ENCODE measurements around the gene PRELID2.
A peak's percentile ranks its signal among the peaks of the same experiment; 100 is the strongest.
"Not testable (repeated sequence)": the region's sequence is repeated elsewhere in the genome, so short reads cannot be mapped to it uniquely, and the experiment has no call there.

PRELID2 gene

GRCh38 chr5:145801195-145801594 is 33.9 kb downstream of the PRELID2 start:
- no peak overlapping the region for H3K4me3 ChIP-seq (replicated peaks in 1 of 2; ENCODE audit: low read depth in 2 of 2, low read length in 2 of 2)
- DNase-seq (ENCODE audit: low read depth in 2 of 2): peak in 1 of 2 donors; percentile 24
- TF ChIP-seq, protein P1, sequence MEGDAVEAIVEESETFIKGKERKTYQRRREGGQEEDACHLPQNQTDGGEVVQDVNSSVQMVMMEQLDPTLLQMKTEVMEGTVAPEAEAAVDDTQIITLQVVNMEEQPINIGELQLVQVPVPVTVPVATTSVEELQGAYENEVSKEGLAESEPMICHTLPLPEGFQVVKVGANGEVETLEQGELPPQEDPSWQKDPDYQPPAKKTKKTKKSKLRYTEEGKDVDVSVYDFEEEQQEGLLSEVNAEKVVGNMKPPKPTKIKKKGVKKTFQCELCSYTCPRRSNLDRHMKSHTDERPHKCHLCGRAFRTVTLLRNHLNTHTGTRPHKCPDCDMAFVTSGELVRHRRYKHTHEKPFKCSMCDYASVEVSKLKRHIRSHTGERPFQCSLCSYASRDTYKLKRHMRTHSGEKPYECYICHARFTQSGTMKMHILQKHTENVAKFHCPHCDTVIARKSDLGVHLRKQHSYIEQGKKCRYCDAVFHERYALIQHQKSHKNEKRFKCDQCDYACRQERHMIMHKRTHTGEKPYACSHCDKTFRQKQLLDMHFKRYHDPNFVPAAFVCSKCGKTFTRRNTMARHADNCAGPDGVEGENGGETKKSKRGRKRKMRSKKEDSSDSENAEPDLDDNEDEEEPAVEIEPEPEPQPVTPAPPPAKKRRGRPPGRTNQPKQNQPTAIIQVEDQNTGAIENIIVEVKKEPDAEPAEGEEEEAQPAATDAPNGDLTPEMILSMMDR (IDR thresholded peaks at IDR 0.05; ENCODE audit: low read depth, low read length): no peak

DNA sequence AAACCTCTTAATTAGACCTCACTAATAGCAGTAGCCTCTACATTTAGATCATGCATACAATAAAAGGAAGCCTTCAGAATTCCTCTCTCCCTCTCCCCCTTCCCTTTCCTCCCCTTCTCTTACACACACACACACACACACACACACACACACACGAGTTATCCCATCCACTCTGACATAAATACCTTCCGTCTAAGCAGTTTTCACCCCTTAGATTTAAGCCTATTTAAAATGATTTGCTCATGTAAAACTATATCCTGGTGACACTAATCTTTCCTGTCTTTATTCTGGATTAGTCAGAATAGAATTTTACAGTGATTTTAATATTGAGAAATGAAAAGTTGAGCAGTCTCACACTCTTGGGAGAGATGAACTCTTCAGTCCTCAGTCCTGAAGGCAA is 35.0 kb downstream of the PRELID2 start:
- no peak overlapping the region for H3K4me3 ChIP-seq (replicated peaks in 1 of 2; ENCODE audit: low read depth in 2 of 2, low read length in 2 of 2)
- DNase-seq (ENCODE audit: low read depth in 2 of 2): no peak
- TF ChIP-seq, protein P1 (IDR thresholded peaks at IDR 0.05; ENCODE audit: low read depth, low read length): no peak

GRCh38 chr5:145798503-145798902 is 36.6 kb downstream of the PRELID2 start:
- H3K4me3 ChIP-seq (replicated peaks in 1 of 2; ENCODE audit: low read depth in 2 of 2, low read length in 2 of 2); DNase-seq (ENCODE audit: low read depth in 2 of 2): not testable (repeated sequence)

GRCh38 chr5:145797336-145797735 is 37.8 kb downstream of the PRELID2 start:
- DNase-seq (ENCODE audit: low read depth in 2 of 2): peak; percentile 35 to 67
- no peak overlapping the region for H3K4me3 ChIP-seq (replicated peaks in 1 of 2; ENCODE audit: low read depth in 2 of 2, low read length in 2 of 2)
- TF ChIP-seq, protein P1 (IDR thresholded peaks at IDR 0.05; ENCODE audit: low read depth, low read length): peak; percentile 8

DNA sequence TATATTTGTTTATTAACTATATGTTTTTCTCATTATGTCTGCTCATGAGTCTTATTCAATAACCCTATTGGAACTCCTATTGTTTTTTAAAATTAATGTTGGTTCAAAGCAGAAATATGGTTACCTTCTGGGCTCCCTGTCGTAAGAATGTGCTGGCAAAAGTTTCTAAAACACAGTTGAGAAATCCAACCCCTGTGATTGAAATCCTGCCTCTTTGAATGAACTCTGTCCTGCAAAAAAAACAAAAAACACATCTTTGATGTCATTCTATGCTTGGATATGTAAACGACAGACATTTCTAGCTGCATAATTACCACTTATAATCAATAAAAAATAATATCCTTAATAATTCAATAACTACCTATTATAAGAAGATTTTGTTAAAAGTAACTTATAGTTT is 38.8 kb downstream of the PRELID2 start:
- H3K4me3 ChIP-seq (replicated peaks in 1 of 2; ENCODE audit: low read depth in 2 of 2, low read length in 2 of 2): no peak overlapping the region
- TF ChIP-seq, protein P1 (IDR thresholded peaks at IDR 0.05; ENCODE audit: low read depth, low read length): no peak
- DNase-seq (ENCODE audit: low read depth in 2 of 2): no peak

DNA sequence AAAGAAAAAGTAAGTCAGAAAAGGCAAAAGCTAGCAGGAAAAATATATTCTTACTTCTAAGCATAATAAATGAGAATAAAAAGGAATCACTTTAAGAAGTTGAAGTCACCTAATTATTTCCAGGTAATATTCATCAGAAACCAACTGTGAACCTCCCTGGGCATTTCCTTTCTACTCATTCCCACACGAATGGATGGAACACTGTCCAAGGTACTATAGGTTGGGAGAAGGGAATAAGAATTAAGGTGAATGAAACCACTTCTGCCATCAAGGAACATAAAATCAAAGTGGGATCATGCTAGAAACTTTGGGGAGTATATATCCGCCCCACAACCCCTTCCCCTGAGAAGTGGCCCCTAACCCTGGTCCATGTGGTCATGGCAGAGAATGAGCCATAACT is 41.6 kb downstream of the PRELID2 start:
- TF ChIP-seq, protein P1 (IDR thresholded peaks at IDR 0.05; ENCODE audit: low read depth, low read length): no peak
- H3K4me3 ChIP-seq (replicated peaks in 1 of 2; ENCODE audit: low read depth in 2 of 2, low read length in 2 of 2): no peak overlapping the region
- no peak for DNase-seq (ENCODE audit: low read depth in 2 of 2)

DNA sequence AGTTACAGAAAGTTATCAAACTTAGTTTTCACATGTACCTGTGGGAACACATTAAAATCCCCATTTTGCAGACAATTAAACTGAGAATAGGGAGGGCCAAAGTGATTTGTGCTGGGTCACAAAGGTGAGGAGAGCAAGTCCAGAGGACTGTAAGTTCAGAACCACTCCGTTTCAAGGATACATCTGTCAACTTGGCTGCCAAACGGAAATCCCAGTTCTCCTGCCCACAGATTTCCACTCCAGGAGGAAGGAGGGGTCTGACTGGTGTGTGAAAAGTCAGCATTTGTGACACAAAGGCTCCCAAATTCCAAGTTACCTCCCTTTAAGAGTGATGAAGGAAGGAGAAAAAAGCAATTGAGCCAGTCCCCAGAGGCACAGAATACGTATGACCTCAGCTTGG is 42.3 kb downstream of the PRELID2 start:
- no peak overlapping the region for H3K4me3 ChIP-seq (replicated peaks in 1 of 2; ENCODE audit: low read depth in 2 of 2, low read length in 2 of 2)
- TF ChIP-seq, protein P1 (IDR thresholded peaks at IDR 0.05; ENCODE audit: low read depth, low read length): no peak
- DNase-seq (ENCODE audit: low read depth in 2 of 2): no peak
